GM12891 (cell line): ENCODE measurements around the gene SNORC.

ENCODE experiments used
- PAX5 ChIP-seq: IDR thresholded peaks from 2 replicates; pipeline ENCODE4 v1.6.1; 2011; ENCODE audit warnings: low read length, moderate library complexity, mild to moderate bottlenecking; ENCODE audit not compliant: insufficient read depth, severe bottlenecking
- POLR2A ChIP-seq: IDR thresholded peaks from 2 replicates; pipeline ENCODE4 v1.6.1; 2011; ENCODE audit warnings: low read depth, low read length, control low read depth
- POLR2AphosphoS5 ChIP-seq: IDR thresholded peaks from 2 replicates; pipeline ENCODE4 v1.6.1; 2011; ENCODE audit warnings: low read depth, low read length, control low read depth
- TAF1 ChIP-seq: IDR thresholded peaks from 2 replicates; pipeline ENCODE4 v1.6.1; 2011; ENCODE audit warnings: low read depth, low read length, control low read depth

GRCh38 chr2:232873292-232873908 lies 3.3 kb downstream of the SNORC start:
- TF ChIP-seq POLR2AphosphoS5 (no peak), POLR2A (no peak), TAF1 (no peak), PAX5 (no peak)
